PC-3 (cell line): ENCODE data around the gene DYSF.

Experiments
- CTCF ChIP-seq: fragments of 300-600 bp; sonication (generic); conservative IDR thresholded peaks from 2 replicates; pipeline ENCODE4 v1.5.1; 2017; ENCODE audit warnings: antibody characterized with exemption, low read depth, mild to moderate bottlenecking, low read length
- EZH2 ChIP-seq: fragments of 300-600 bp; sonication (generic); IDR thresholded peaks from one replicate; pipeline ENCODE4 v1.6.1; 2017; ENCODE audit warnings: antibody characterized with exemption, mild to moderate bottlenecking, low read length; ENCODE audit not compliant: unreplicated experiment
- EZH2phosphoT487 ChIP-seq: fragments of 300-600 bp; sonication (generic); IDR thresholded peaks from 2 replicates; pipeline ENCODE4 v1.6.1; 2018; ENCODE audit warnings: mild to moderate bottlenecking, antibody characterized with exemption, low read length, borderline replicate concordance

- TF ChIP-seq CTCF (no peak), EZH2phosphoT487 (no peak), EZH2 (no peak)
Observed at GRCh38 chr2:71531522-71532047, 78.2 kb downstream of the DYSF start.
